HFF-Myc (cell line): Measurements from ENCODE around the gene PI4K2B.
"Not testable (repeated sequence)": the region's sequence is repeated elsewhere in the genome, so short reads cannot be mapped to it uniquely, and the experiment has no call there.

Experiments used
- DNase-seq: peaks from one replicate; pipeline ENCODE4 v3.0.0-alpha.2; 2011; ENCODE audit warnings: low read depth; ENCODE audit errors: extremely low read depth
- H3K4me3 ChIP-seq: replicated peaks from 2 replicates; pipeline ENCODE4 v1.5.1; 2011; ENCODE audit warnings: low read depth, mild to moderate bottlenecking, control low read depth, low read length
- TF ChIP-seq, protein P1 (sequence below): IDR thresholded peaks from 2 replicates; pipeline ENCODE4 v1.5.1; 2012; ENCODE audit warnings: mild to moderate bottlenecking, low read depth, low read length, control low read depth; ENCODE audit errors: missing control alignments

Gene PI4K2B

GRCh38 chr4:25212822-25213221 is 21.0 kb upstream of the PI4K2B start:
- TF ChIP-seq, protein P1, sequence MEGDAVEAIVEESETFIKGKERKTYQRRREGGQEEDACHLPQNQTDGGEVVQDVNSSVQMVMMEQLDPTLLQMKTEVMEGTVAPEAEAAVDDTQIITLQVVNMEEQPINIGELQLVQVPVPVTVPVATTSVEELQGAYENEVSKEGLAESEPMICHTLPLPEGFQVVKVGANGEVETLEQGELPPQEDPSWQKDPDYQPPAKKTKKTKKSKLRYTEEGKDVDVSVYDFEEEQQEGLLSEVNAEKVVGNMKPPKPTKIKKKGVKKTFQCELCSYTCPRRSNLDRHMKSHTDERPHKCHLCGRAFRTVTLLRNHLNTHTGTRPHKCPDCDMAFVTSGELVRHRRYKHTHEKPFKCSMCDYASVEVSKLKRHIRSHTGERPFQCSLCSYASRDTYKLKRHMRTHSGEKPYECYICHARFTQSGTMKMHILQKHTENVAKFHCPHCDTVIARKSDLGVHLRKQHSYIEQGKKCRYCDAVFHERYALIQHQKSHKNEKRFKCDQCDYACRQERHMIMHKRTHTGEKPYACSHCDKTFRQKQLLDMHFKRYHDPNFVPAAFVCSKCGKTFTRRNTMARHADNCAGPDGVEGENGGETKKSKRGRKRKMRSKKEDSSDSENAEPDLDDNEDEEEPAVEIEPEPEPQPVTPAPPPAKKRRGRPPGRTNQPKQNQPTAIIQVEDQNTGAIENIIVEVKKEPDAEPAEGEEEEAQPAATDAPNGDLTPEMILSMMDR, result no peak
- H3K4me3 ChIP-seq, result no peak overlapping the region
- DNase-seq, result no peak

- no peak for DNase-seq
- H3K4me3 ChIP-seq, result no peak overlapping the region
- TF ChIP-seq, protein P1, result no peak
These were observed 20.4 kb upstream of the PI4K2B start for GRCh38 chr4:25213347-25213979.

DNA sequence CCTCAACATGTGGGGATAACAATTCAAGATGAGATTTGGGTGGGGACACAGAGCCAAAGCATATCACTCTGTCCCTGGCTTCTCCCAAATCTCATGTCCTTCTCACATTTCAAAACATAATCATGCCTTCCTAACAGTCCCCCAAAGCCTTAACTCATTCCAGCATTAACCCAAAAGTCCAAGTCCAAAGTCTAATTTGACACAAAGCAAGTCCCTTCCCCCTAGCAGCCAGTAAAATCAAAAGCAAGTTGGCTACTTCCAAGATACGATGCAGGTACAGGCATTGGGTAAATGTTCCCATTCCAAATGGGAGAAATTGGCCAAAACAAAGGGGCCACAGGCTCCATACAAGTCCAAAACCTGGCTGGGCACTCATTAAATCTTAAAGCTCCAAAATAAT is 19.1 kb upstream of the PI4K2B start:
- not testable (repeated sequence) for DNase-seq

GRCh38 chr4:25215511-25215910 is 18.3 kb upstream of the PI4K2B start:
- no peak overlapping the region for H3K4me3 ChIP-seq
- TF ChIP-seq, protein P1, result no peak

More for the DNA sequence above, 19.1 kb upstream of the PI4K2B start:
- H3K4me3 ChIP-seq, result not testable (repeated sequence)

DNA sequence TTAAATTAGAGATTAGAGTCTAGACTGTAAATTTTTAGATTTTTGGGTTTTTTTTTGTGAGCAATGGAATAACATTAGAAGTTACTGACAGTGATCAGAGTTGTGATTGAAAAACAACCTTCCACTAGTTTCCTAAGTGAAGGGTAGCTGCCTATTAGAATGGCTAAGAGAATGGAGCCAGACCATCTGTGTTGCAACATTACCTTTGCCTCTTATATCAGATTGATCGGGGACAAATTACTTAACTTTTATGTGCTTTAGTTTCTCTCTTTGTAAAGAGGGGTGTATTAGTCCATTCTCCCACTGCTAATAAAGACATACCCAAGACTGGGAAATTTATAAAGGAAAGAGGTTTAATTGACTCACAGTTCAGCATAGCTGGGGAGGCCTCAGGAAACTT is 12.5 kb upstream of the PI4K2B start:
- TF ChIP-seq, protein P1, result no peak
- H3K4me3 ChIP-seq, result no peak overlapping the region
- DNase-seq, result no peak

More at GRCh38 chr4:25215511-25215910, 18.3 kb upstream of the PI4K2B start:
- DNase-seq, result no peak

DNA sequence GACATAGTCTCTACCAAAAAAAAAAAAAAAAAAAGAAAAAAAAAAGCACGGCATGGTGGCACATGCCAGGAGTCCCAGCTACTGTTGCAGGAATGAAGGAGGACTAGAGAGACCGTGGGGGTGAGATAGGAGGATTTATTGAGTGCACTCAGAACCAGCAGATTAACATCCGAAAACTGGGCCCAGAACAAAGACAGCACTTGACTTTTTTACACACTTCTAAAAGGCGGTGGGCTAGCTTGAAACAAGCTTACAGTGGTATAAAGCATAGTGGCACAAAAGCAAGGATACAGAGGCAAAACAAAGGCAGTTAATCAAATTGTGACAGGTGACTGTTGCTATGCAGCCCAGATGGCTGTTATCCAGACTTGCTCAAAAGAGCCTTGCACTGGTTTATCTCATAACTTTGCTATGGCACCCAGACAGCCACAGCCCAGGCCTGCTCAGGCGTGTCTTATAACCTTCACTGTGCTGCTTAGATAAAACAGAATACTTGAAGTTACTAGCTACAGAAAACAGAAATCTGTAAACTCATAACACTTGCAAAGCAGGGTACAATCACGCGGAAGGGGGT is 9.9 kb upstream of the PI4K2B start:
- H3K4me3 ChIP-seq, result no peak overlapping the region
- no peak for DNase-seq
- TF ChIP-seq, protein P1, result no peak

GRCh38 chr4:25229804-25230203 is 4.0 kb upstream of the PI4K2B start:
- TF ChIP-seq, protein P1, result no peak
- DNase-seq, result no peak
- H3K4me3 ChIP-seq, result no peak overlapping the region
